Aorta (tissue), 5 donors: Measurements from ENCODE around the gene ELFN2. TPM values are rescaled to one million over a fixed set of nuclear protein-coding genes. Genes with fewer than 3 reads are reported as not detected.

Experiments used
- ATAC-seq: fragments of 200-7000 bp; cut with Tn5 transposase; one replicate; pipeline ENCODE4 v1.9.1; 2022; ENCODE audit warnings: moderate library complexity; ENCODE audit not compliant: low FRiP score
- DNase-seq, 2 donors: peaks; one replicate each; pipeline ENCODE4 v3.0.0-alpha.2; 2020
- H3K27ac ChIP-seq, 2 donors: one replicate each; pipeline ENCODE4 v1.5.1; 2013; ENCODE audit warnings: low read length in 2 of 2, mild to moderate bottlenecking in 2 of 2, moderate library complexity in 2 of 2, control low read depth in 1 of 2, inconsistent platforms in 1 of 2, low read depth in 1 of 2
- H3K27me3 ChIP-seq, 2 donors: one replicate each; pipeline ENCODE4 v1.6.1; 2013; ENCODE audit warnings: control low read depth in 1 of 2, low read length in 1 of 2, mild to moderate bottlenecking in 1 of 2, moderate library complexity in 1 of 2; ENCODE audit not compliant: insufficient read depth in 2 of 2, control insufficient read depth in 1 of 2
- H3K36me3 ChIP-seq, 2 donors: one replicate each; pipeline ENCODE4 v1.6.1; 2013; ENCODE audit warnings: control low read depth in 1 of 2, low read length in 1 of 2, mild to moderate bottlenecking in 1 of 2; ENCODE audit not compliant: insufficient read depth in 2 of 2, control insufficient read depth in 1 of 2
- H3K4me1 ChIP-seq, 2 donors: one replicate each; pipeline ENCODE4 v1.6.1; 2013; ENCODE audit warnings: low read length in 2 of 2, control low read depth in 1 of 2, mild to moderate bottlenecking in 1 of 2, moderate library complexity in 1 of 2; ENCODE audit not compliant: insufficient read depth in 2 of 2, control insufficient read depth in 1 of 2
- H3K4me3 ChIP-seq, 2 donors: one replicate each; pipeline ENCODE4 v1.5.1; 2013; ENCODE audit warnings: low read length in 2 of 2, control low read depth in 1 of 2, mild to moderate bottlenecking in 1 of 2
- H3K9me3 ChIP-seq: one replicate; pipeline ENCODE4 v1.6.1; 2013; ENCODE audit warnings: mild to moderate bottlenecking, low read length; ENCODE audit not compliant: control insufficient read depth
- WGBS, 2 donors: extraction: QIAGEN DNeasy Blood & Tissue Kit; methylation state at CpG; one replicate each; pipeline ENCODE4 v1.1.7; 2013; 5-methylcytosine and 5-hydroxymethylcytosine counted together
- intact Hi-C, 2 donors: fragments of 100-400 bp; cut with DNase I; formaldehyde crosslinking; loops; one replicate each; pipeline versions ENCODE4 v1.14.2 to v1.15.0; 2022
- polyA plus RNA-seq, 2 donors: library from polyadenylated mRNA; stranded (reverse); fragments of 200-250 nt; gene quantifications; one replicate each; pipeline ENCODE4 v1.2.3, GENCODE V29; 2013
- total RNA-seq, 2 donors: library from RNA; stranded (reverse); fragmentation: NEBNext Ultra II Directional; extraction: Animal tissue kit (Norgen Biotek cat#: 25700); gene quantifications; one replicate each; pipeline ENCODE4 v1.2.1, GENCODE V29; 2021
- donor health status: healthy with polysubstance abuse.
- donor health status: Bipolar disorder and iron deficiency.
- donor health status: DM: no; HTN: no; CAD: no.
- donor health status: DM: no; HTN: no; CAD: no.
- donor health status: DM: yes; HTN: yes; CAD: no.

Gene ELFN2
- total and polyA plus RNA-seq, 4 donors: 0.06 to 0.24 TPM; not detected in 2

DNA sequence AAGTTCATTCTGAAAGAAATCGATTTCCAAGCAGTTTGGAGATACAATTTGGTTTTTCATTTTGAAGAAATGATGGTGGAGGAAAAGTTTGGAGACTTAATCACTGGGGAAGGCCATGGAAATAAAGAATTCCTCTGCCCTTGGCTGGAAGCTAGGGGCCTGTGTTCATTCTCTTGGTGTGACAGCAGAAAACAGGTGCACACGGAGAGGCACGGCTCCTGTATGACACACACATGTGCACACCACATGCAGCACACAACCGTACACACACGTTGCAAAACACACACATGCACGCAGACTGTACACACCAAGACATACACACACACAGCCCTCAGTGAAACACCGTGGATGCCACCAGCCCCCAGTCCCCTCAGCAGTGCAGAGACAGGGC lies 80.8 kb downstream of the ELFN2 start:
- no peak for DNase-seq
- intact Hi-C loops: no loop called here
- 88 to 89% methylated on average over 7 of the region's 7 CpGs for WGBS, 2 donors
- H3K27me3 ChIP-seq: no peaks in the 10 kb centered on the region
- no peaks in the 10 kb centered on the region for H3K4me1 ChIP-seq
- H3K27ac ChIP-seq: no peak overlapping the region
- no peak for ATAC-seq
- no peak overlapping the region for H3K4me3 ChIP-seq
- no peaks in the 10 kb centered on the region for H3K36me3 ChIP-seq
- H3K9me3 ChIP-seq: no peaks in the 10 kb centered on the region

DNA sequence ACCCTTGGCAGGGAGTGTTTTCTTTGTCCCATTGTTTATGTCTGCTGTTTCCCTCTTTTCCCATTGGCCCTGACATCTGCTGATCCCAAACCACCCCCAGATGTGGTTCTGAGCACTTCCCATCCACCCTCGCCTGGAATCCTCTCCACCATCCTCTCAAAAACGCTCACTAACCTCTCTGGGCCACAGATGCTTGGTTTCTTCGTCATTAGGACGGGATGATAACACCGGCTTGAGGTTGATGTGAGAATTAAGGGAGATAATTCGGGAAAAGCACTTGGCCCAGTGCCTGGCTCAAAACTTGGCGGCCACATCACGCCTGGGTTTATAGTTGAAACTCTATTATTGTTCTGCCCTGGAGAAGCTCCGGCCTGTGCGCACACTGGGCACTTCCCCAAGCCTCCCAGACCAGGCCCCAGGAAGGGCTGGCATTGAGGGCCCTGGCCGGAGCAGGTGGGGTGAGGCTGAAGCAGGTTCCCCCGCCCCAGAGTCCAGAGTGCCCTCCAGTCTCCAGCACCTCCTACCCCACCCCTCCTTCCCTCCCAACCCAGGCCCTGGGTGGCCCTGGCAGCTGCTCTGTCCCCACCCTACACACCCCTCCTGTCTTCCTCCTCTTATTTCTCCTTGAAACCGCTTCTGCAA lies 81.3 kb downstream of the ELFN2 start:
- intact Hi-C loops: no loop called here
- Histone ChIP-seq H3K4me3 (no peak overlapping the region), H3K27me3 (no peaks in the 10 kb centered on the region), H3K4me1 (no peaks in the 10 kb centered on the region), H3K27ac (no peak overlapping the region), H3K36me3 (no peaks in the 10 kb centered on the region), H3K9me3 (no peaks in the 10 kb centered on the region)
- ATAC-seq: no peak
- 36 to 38% methylated on average over 13 of the region's 13 CpGs for WGBS, 2 donors
- no peak for DNase-seq

DNA sequence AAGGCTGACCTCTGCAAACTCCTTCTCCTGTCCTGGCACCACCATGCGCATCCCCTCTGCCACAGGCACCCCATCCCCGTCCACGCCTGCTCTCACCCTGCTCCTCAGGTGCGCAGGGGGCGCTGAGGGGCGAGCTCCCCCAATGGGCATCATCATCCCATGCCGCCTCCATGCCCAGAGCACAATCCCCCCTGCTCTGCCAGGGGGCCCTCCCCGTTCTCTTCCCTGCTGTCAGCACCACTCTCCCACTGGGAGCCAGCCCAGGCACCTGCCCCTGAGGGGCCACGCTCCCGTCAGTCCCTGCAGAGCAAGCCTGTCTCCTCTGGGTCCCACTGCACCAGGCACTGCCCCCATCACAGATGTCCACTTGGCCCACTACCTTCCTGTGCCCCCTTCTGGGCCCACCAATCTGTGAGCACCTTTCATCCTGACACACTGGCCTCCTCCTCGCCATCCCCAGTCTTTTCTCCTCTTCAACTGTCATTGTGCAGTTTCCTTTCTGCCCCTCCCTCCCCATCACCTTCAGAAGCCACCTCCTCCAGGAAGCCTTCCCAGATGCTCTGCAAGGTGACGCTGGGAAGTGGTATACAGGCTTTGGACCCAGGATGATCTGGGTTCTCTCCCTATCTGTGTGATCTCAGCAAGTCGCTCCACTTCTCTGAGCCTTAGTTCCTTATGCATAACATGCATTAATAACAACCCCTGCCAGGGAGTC lies 82.4 kb downstream of the ELFN2 start:
- H3K27me3 ChIP-seq: no peaks in the 10 kb centered on the region
- no peaks in the 10 kb centered on the region for H3K36me3 ChIP-seq
- H3K4me3 ChIP-seq: no peak overlapping the region
- H3K4me1 ChIP-seq: no peaks in the 10 kb centered on the region
- WGBS, 2 donors: 66 to 73% methylated on average over 12 to 13 of the region's 13 CpGs
- no peaks in the 10 kb centered on the region for H3K9me3 ChIP-seq
- DNase-seq (no peak), ATAC-seq (no peak)
- H3K27ac ChIP-seq: no peak overlapping the region
- intact Hi-C loops: no loop called here

DNA sequence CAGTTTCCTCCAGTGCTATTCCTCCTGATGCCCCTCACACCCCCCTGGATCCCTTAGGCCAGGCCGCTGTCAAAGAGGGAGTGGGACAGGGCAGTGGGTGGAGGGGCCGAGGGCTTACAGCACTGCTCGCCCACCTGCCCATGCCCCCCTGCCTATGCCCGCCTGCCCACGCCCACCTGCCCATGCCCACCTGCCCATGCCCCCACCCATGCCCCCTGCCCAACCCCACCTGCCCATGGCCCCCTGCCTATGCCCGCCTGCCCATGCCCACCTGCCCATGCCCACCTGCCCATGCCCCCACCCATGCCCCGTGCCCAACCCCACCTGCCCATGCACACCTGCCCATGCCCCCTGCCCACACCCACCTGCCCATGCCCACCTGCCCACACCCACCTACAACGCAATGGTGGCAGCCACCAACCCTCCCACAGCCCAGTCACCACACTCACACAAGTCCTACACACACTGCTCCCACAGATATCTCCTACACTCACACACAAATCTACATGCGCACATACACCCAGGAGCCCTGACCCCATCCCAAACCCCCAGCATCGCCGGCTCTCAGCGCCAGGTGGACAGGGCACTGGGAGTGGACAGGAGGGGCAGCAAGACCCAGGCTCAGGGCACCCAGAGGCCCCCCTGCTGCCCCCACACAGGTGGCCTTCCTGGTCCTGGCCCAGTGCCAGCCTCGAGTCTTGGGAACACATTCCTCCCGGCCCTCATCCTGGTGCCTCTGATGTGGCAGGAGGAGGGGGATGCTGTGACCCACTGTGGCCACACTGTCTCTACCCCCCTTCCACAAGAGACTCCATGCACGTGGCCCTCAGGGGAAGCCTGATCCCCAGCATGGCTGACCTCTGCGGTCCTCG lies 83.2 kb downstream of the ELFN2 start:
- Histone ChIP-seq H3K9me3 (no peaks in the 10 kb centered on the region), H3K27ac (no peak overlapping the region), H3K27me3 (no peaks in the 10 kb centered on the region), H3K4me3 (no peak overlapping the region), H3K4me1 (no peaks in the 10 kb centered on the region), H3K36me3 (no peaks in the 10 kb centered on the region)
- intact Hi-C loops: no loop called here
- DNase-seq: no peak
- no peak for ATAC-seq
- WGBS, 2 donors: 60 to 69% methylated on average over 13 to 17 of the region's 17 CpGs

DNA sequence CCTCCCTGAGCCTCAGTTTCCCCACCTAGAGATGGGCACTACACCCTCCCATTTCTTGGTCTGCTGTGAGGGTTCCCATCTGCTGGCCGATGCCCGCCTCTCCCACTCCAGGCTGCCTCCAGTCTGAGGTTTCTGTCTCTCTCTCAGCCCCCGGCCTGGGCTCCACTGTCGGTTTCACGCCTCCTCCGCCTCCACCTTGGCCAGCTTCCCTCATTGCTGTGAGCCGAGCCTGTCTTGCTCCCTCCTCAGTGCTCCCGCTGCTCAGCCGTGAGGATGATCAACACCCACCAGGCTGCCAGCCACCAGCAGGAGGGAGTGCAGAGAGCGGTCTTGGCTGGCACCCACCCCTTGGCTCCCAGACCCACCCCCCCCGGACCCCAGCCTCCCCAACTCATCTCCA lies 83.9 kb downstream of the ELFN2 start:
- no peaks in the 10 kb centered on the region for H3K36me3 ChIP-seq
- no peak for ATAC-seq
- H3K4me3 ChIP-seq: no peak overlapping the region
- intact Hi-C loops: no loop called here
- H3K27me3 ChIP-seq: no peaks in the 10 kb centered on the region
- no peak overlapping the region for H3K27ac ChIP-seq
- no peak for DNase-seq
- no peaks in the 10 kb centered on the region for H3K4me1 ChIP-seq
- 37 to 38% methylated on average over 11 of the region's 11 CpGs for WGBS, 2 donors
- H3K9me3 ChIP-seq: no peaks in the 10 kb centered on the region

DNA sequence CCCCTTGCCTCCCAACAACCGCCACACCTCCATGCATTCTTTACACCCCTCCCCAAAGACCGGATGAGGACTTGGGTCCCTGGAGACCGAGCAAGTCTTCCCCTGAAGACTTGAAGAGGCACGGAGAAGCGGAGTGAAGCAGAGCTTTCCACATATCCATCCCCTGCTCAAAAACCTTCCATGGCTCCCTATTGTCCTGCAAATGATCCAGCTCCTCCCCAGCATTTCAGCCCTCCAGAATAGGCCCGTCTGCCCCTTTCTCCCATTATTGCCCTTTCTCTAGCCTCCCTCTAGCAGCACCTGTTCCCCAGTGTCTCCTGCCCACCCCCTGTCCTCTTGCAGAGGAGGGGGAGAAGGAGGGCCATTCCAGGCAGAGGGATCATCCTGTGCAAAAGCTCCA lies 85.2 kb downstream of the ELFN2 start:
- Histone ChIP-seq H3K4me1 (no peaks in the 10 kb centered on the region), H3K4me3 (no peak overlapping the region), H3K27me3 (no peaks in the 10 kb centered on the region), H3K9me3 (no peaks in the 10 kb centered on the region), H3K36me3 (no peaks in the 10 kb centered on the region), H3K27ac (no peak overlapping the region)
- WGBS, 2 donors: 56 to 60% methylated on average over 6 of the region's 6 CpGs
- DNase-seq (no peak), ATAC-seq (no peak)
- intact Hi-C loops: no loop called here

DNA sequence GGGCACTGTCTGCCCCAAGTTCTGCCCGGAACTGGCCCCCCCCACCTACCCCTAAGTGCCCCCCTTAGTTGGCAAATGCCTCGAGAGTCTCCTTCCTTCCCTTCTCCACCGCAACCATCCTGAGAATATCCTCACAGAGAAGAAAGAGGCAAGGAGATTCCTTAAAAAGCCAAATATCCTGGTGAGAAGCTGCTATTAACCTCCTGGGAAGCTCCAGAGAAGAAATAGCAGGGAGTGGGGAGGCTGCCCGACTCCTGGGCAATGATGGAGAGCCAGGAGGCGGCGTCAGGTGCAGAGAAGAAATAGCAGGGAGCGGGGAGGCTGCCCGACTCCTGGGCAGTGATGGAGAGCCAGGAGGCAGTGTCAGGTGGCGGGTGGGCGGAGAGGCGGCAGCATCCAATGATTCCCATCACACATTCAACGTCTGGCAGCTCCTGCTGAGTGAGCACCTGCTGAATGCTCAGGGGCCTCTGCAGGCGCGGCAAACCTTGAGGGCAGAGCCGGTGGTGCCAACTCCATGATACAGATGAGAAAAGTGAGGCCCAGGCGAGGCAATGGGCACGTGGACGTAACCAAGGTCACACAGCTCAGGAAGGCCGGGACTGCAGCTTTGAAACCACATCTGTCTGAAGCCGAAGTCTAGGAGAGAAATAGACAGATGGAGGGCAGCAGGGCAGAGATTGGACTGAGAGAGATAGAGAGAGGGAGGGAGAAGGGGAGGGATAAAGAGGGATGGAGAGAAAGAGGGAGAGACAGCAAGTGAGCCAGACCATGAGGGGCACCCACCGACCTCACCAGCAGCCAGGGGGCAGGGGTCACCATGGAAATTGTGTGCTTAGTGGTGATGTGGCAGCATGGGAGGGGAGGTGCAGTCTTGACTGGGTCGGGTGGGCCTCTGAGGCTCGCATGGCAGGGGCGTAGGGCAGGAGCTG lies 86.7 kb downstream of the ELFN2 start:
- Histone ChIP-seq H3K27ac (no peak overlapping the region), H3K4me3 (no peak overlapping the region), H3K4me1 (no peaks in the 10 kb centered on the region), H3K36me3 (no peaks in the 10 kb centered on the region), H3K9me3 (no peaks in the 10 kb centered on the region), H3K27me3 (no peaks in the 10 kb centered on the region)
- ATAC-seq (no peak), DNase-seq (no peak)
- 25 to 26% methylated on average over 24 of the region's 24 CpGs for WGBS, 2 donors
- intact Hi-C loops: no loop called here

DNA sequence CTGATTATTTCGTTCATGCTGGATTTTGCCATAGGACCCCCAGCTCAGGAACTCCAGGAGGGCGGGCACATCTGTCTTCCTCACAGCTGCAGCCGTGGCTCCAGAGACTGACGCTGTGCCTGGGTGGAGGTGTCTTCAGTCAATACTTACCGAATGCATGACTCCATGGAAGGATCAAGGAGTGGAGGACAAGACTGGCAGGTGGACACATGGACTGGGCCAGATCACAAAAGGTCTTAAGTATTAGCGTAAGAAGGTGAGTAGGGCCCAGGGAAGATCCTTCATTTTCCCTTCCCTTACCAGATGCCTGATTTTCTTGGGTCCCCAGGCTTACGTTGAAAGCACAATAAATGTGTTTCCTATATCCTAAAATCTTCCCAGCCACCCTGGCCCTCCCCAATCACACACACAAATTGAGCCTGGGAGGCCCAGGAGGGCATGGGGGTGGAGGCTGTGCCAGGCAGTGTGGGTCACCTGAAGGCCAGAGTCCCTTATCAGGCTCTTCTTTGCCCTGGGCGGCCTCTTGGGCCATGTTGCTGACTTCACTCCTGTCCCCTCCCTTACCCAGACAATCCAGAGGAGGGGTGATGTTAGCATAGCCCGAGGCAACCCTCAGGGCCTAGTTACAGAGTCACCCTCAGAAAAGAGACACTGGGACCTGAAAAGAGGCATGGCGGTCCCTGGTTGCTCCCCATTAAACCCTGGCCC lies 88.6 kb downstream of the ELFN2 start:
- DNase-seq (no peak), ATAC-seq (no peak)
- no peak overlapping the region for H3K27ac ChIP-seq
- H3K36me3 ChIP-seq: no peaks in the 10 kb centered on the region
- H3K4me3 ChIP-seq: no peak overlapping the region
- no peaks in the 10 kb centered on the region for H3K27me3 ChIP-seq
- H3K9me3 ChIP-seq: no peaks in the 10 kb centered on the region
- H3K4me1 ChIP-seq: no peaks in the 10 kb centered on the region
- intact Hi-C loops: no loop called here
- WGBS, 2 donors: 86% methylated on average over 10 of the region's 10 CpGs
